MM.1S (cell line): ENCODE data around the gene TPK1.

Source experiments
- EZH2 ChIP-seq: fragments of 300-600 bp; sonication (generic); optimal IDR thresholded peaks from 2 replicates; pipeline ENCODE3; 2017; ENCODE audit warnings: low read depth, mild to moderate bottlenecking, antibody characterized with exemption, low read length, mixed read lengths
- TF ChIP-seq, protein P1 (sequence below): fragments of 300-600 bp; sonication (generic); IDR thresholded peaks from 2 replicates; pipeline ENCODE4 v1.5.1; 2016; ENCODE audit warnings: antibody characterized with exemption, low read length, mixed read lengths

DNA sequence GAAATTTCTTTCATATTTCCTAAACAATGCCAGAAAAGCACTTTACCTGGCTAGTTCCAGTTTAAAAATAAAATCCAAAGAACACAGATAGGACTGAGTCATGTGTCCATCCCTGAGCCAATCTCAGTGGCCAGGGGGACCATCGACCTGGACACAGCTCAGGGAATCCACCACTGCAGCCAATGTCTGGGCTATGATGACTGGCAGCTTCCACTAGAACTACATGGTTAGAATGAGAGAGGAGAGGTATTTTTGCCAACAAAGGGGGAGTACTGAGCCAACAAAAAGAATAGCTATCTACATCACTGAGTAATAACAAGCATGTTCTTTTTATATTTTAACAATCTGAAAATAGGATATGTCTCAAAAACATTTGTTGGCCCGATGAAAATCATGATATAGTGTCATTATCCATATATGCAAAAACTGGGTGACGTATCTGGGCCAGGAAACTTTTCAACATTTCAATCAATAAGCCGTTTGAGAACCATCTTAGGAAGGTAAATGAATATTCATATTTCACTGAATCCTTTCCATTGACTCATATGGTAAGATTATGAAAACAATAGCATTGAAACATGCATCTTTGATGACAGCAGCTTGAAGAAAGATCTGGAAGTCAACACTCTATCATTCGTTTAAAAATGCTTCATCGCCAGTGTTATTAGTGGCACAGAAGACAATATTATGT is 104.0 kb downstream of the TPK1 start:
- TF ChIP-seq, protein P1, sequence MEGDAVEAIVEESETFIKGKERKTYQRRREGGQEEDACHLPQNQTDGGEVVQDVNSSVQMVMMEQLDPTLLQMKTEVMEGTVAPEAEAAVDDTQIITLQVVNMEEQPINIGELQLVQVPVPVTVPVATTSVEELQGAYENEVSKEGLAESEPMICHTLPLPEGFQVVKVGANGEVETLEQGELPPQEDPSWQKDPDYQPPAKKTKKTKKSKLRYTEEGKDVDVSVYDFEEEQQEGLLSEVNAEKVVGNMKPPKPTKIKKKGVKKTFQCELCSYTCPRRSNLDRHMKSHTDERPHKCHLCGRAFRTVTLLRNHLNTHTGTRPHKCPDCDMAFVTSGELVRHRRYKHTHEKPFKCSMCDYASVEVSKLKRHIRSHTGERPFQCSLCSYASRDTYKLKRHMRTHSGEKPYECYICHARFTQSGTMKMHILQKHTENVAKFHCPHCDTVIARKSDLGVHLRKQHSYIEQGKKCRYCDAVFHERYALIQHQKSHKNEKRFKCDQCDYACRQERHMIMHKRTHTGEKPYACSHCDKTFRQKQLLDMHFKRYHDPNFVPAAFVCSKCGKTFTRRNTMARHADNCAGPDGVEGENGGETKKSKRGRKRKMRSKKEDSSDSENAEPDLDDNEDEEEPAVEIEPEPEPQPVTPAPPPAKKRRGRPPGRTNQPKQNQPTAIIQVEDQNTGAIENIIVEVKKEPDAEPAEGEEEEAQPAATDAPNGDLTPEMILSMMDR = no peak
- no peak for TF ChIP-seq EZH2
